ENCODE results near the gene JAZF1.

The JAZF1 gene

GRCh38 chr7:27839099-27839498, 341.5 kb downstream of the JAZF1 start:
- DNase-seq (ENCODE audit: low read depth), result no peak

GRCh38 chr7:27836536-27836935, 344.1 kb downstream of the JAZF1 start:
- DNase-seq (ENCODE audit: low read depth), result no peak

- no peak for DNase-seq (ENCODE audit: low read depth)
Measured at GRCh38 chr7:27835376-27835775, 345.2 kb downstream of the JAZF1 start.

GRCh38 chr7:27834179-27834921, 346.2 kb downstream of the JAZF1 start:
- no peak for DNase-seq (ENCODE audit: low read depth)

DNA sequence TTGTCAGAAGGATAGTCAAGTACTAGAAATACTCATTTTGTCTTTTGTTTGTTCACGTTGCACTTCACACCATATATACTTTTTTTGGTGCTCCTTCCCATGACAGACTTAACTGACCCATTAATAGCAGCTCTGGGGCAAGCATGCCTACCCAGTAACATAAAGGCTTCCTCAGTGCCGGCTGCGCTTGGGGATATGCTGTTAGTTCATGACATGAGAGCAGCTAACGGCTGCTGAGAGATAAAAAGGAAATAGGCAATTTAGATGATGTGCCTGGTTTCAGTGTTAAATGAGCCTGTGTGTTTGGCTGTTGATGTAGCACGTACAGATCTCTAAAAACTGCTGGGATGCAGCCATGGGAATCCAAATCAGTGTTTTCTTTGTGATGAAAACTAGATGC, 354.2 kb downstream of the JAZF1 start:
- no peak for DNase-seq (ENCODE audit: low read depth)

- no peak for DNase-seq (ENCODE audit: low read depth)
Measured at GRCh38 chr7:27825891-27826290, 354.7 kb downstream of the JAZF1 start.

GRCh38 chr7:27822245-27822644, 358.4 kb downstream of the JAZF1 start:
- DNase-seq (ENCODE audit: low read depth), result no peak

DNA sequence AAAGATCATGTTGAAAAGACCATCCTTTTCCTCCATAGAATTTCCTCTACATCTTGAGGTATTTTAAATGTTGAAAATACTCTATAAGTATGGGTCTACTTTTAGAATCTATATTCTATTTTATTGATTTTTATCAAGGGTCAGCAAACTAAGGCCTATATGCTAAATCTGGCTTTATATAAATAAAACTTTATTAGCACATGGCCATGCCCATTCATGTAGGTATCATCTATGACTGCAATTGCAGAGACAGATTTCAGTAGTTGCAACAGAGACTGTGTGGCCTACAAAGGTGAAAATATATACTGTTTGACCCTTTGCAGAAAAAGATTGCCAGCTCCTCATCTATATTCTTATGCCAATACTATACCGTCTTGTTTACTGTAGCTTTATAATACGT, 367.9 kb downstream of the JAZF1 start:
- DNase-seq (ENCODE audit: low read depth), result no peak

GRCh38 chr7:27810186-27810585, 370.4 kb downstream of the JAZF1 start:
- DNase-seq (ENCODE audit: low read depth), result no peak

- peak; percentile 75 for DNase-seq (ENCODE audit: low read depth)
Measured at GRCh38 chr7:27808626-27809025, 372.0 kb downstream of the JAZF1 start.

GRCh38 chr7:27804139-27804538, 376.5 kb downstream of the JAZF1 start:
- peak; percentile 8 for DNase-seq (ENCODE audit: low read depth)

DNA sequence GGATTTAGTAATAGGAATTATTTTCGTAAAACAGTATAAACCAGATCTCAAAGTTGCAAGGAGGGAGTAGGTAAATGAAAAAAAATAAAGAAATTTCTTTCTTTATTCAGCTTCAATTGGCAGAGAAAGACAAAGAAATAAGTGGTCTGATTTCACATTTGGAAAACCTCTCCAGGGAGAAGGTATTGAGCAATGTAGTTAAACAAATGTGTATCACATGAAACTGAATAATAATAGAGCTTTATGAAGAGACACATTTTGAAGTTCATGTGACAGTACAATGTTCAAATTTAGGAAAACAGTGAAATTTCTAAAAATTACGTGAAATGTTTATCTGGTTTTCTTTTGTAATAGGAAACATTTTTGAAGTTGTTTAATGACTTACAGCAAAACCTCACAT, 377.6 kb downstream of the JAZF1 start:
- peak; percentile 12 for DNase-seq (ENCODE audit: low read depth)

DNA sequence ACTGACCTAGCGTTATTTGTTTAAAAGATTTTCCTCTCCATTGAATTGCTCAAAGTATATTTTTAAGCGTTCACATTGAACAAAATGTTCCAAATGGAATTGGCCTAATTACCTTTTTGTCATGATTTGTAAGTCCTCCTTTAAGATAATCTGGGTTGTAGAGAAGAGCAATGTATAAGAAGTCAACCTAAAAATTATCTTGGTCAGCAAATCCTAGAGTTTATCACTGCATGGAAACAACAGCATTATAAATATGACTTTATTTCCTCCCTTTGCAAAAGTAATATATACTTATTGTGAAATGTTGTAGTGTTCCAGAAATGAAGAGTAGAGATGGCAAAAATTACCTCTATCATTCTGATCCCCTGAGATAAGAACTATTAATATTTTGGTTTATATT, 381.4 kb downstream of the JAZF1 start:
- DNase-seq (ENCODE audit: low read depth), result no peak

DNA sequence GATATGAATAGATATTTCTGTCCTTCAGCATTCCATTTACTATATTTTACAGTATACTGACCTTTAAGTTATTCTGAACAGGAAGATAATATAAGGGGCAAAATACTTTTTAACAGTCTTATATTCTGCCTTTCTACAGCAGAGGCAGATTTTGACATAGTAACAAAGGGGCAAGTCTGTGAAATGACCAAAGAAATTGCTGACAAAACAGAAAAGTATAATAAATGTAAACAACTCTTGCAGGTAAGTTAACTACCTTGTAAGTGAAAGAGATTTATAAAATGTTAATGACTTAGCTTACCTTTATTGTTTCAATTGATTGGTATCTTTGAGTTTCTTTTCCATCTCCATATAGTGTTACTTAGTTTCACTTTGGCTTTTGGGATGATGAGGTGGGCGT, 384.6 kb downstream of the JAZF1 start:
- DNase-seq (ENCODE audit: low read depth), result no peak

DNA sequence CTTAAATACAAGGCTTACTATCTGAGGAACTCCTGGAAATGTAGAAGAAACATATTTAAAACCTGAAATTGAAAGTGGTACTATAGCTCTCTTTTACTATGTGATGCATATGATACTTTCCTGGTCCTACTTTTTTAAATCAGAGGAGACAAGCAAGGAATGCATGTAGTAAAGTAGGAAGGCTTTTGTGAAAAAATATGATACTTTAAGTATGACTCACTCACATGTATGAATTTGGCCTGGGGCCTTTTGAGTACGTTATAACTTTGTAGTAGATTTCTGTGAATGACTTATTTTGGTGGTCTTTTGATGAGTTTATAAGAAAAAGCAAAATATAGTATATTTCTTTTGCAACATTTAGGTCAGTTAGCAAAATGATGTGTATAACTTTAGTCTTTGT, 386.8 kb downstream of the JAZF1 start:
- DNase-seq (ENCODE audit: low read depth), result peak; percentile 55

DNA sequence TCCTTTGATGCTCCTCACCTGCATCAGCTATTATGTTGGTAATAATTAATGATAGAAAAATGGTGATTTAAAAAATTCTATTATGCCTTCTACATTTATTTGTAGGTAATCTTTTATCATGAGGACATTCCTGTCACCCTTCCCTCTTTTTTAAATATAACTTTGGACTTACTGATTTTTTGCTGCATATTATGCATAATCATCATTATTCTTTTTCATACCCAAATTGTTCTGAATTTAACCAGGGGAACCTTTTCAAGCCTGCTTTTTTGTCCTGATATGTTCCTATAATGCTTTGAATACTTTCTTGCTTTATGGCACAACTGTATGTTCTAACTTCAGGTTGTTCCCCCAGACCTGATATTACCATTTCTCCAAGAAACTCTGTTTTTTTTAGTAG, 392.2 kb downstream of the JAZF1 start:
- DNase-seq (ENCODE audit: low read depth), result no peak

DNA sequence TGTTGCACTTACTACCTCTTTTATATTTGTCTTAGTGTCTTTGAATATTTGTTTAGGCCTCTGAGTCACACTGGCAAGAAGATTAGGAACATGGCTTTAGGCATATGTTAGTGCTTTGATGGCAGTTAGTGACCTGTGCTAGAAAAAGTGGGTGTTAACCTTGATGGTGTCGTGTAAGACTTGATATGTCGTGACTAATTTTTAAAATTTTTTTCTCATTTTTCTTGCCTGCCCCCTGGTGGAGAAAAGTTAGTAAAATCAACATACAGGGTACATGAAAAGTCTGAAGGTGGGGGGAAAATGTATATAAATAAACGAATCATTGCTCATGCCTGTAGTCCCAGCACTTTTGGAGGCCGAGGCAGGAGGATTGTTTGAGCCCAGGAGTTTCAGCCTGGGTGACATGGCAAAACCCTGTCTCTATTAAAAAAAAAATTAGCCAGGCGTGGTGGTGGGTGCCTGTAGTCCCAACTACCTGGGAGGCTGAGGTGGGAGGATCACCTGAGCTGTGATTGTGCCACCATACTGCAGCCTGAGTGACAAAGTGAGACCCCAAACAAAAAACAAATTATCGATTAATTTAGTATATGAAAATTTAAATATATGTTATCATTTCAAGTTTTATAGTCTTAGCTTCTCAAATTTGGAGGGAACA, 396.1 kb downstream of the JAZF1 start:
- peak; percentile 66 for DNase-seq (ENCODE audit: low read depth)

DNA sequence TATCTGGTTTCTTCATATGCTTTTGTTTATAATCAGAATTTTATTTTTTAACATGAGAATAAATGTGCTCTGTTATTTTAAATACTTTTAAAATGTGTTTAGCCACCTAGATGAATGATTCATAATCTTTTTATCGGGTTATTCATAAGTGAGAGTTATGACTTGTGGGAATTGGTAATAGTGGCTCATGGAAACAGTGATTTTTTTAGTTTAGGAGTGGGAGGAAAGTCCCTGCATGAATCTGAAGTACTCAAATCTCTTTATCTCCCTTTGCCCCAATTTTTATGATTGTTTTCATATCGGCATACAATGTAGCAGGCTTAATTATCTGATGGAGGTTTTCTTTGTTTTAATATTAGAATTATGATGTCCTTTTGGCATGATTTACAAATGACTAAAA, 397.7 kb downstream of the JAZF1 start:
- DNase-seq (ENCODE audit: low read depth), result peak; percentile 50

DNA sequence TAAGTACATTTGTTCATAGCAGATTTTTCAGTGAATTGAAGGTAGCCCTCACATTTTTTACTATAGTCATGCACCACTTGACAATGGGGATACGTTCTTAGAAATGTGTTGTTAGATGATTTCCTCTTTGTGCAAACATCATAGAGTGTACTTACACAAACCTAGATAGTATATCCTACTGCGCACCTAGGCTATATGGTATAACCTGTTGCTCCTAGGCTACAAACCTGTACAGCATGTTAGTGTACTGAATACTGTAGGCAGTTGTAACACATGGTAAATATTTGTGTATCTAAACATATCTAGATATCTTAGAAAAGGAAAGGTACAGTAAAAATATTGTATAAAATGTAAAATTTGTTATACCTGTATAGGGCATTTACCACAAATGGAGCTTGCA, 399.4 kb downstream of the JAZF1 start:
- DNase-seq (ENCODE audit: low read depth), result no peak
